NCI-H1048 (cell line): ENCODE results near the gene GPR171.
"Not testable (repeated sequence)": the region's sequence is repeated elsewhere in the genome, so short reads cannot be mapped to it uniquely, and the experiment has no call there.

Source experiments
- DNase-seq: peaks from one replicate; lab custom pipeline; 2025; lab: John Stamatoyannopoulos, UW

The GPR171 gene

GRCh38 chr3:151203051-151203420 is at the start of gene GPR171:
TSS of gene GPR171 (minus strand) at chr3:151203216. CDS start at chr3:151199386, 3,830 bp downstream.
- no peak for DNase-seq

GRCh38 chr3:151248772-151249337 is 45.8 kb upstream of the GPR171 start:
- DNase-seq, result no peak

- not testable (repeated sequence) for DNase-seq
These were observed 39.0 kb upstream of the GPR171 start for GRCh38 chr3:151242006-151242405.

GRCh38 chr3:151236736-151237135 is 33.7 kb upstream of the GPR171 start:
- DNase-seq, result no peak

- DNase-seq, result no peak
These were observed 33.3 kb upstream of the GPR171 start for GRCh38 chr3:151236316-151236715.

GRCh38 chr3:151234825-151235224 is 31.8 kb upstream of the GPR171 start:
- DNase-seq, result no peak

- DNase-seq, result no peak
These were observed 30.0 kb upstream of the GPR171 start for GRCh38 chr3:151232991-151233390.

- not testable (repeated sequence) for DNase-seq
These were observed 29.4 kb upstream of the GPR171 start for GRCh38 chr3:151232403-151232802.

- no peak for DNase-seq
These were observed 27.6 kb upstream of the GPR171 start for GRCh38 chr3:151230646-151231045.

GRCh38 chr3:151228666-151229040 is 25.6 kb upstream of the GPR171 start:
- DNase-seq, result no peak

GRCh38 chr3:151227807-151228665 is 25.0 kb upstream of the GPR171 start:
- DNase-seq, result no peak

- no peak for DNase-seq
These were observed 24.3 kb upstream of the GPR171 start for GRCh38 chr3:151227266-151227806.

- DNase-seq, result no peak
These were observed 23.8 kb upstream of the GPR171 start for GRCh38 chr3:151226825-151227224.

GRCh38 chr3:151226088-151226563 is 23.1 kb upstream of the GPR171 start:
- DNase-seq, result no peak

GRCh38 chr3:151225040-151225975 is 22.3 kb upstream of the GPR171 start:
- no peak for DNase-seq

GRCh38 chr3:151224268-151224866 is 21.4 kb upstream of the GPR171 start:
- no peak for DNase-seq

GRCh38 chr3:151219056-151219455 is 16.0 kb upstream of the GPR171 start:
- no peak for DNase-seq

- DNase-seq, result no peak
These were observed 15.1 kb upstream of the GPR171 start for GRCh38 chr3:151218136-151218535.

- DNase-seq, result no peak
These were observed 13.9 kb upstream of the GPR171 start for GRCh38 chr3:151216641-151217607.

- no peak for DNase-seq
These were observed 11.4 kb upstream of the GPR171 start for GRCh38 chr3:151214459-151214858.
